HEK293 (cell line): ENCODE data around the gene FTO.
A peak's percentile ranks its signal among the peaks of the same experiment; 100 is the strongest.

ENCODE experiments used
- CTCF ChIA-PET: fragments of 350-600 bp; formaldehyde crosslinking; extraction: SDS; loops from one replicate; lab custom pipeline; 2021; ENCODE audit warnings: antibody characterized with exemption; lab: Yijun Ruan, JAX
- POLR2A ChIA-PET: fragments of 300-600 bp; formaldehyde crosslinking; extraction: SDS; loops from one replicate; lab custom pipeline; 2020; ENCODE audit warnings: antibody characterized with exemption, inconsistent platforms; lab: Yijun Ruan, JAX
- H3K27ac ChIP-seq: fragments of 200-500 bp; sonication (Bioruptor generic); 2 replicates; pipeline ENCODE4 v1.5.1; 2014; ENCODE audit warnings: low read depth, low read length, control low read depth, inconsistent platforms; ENCODE audit errors: extremely low read depth
- H3K36me3 ChIP-seq, 2 experiments: fragments of 200-500 bp in 1 of 2; sonication (Bioruptor generic) in 1 of 2; 1 replicate in 1 of 2; 2 replicates in 1 of 2; pipeline ENCODE4 v1.5.1; 2014 to 2017; ENCODE audit warnings: inconsistent platforms in 2 of 2, low read length in 2 of 2; ENCODE audit not compliant: control insufficient read depth in 2 of 2, insufficient read depth in 1 of 2
- H3K4me1 ChIP-seq: fragments of 200-500 bp; sonication (Bioruptor generic); 2 replicates; pipeline ENCODE4 v1.5.1; 2014; ENCODE audit warnings: mild to moderate bottlenecking, low read length, inconsistent platforms; ENCODE audit not compliant: control insufficient read depth, insufficient read depth
- H3K4me3 ChIP-seq: 2 replicates; pipeline ENCODE4 v1.5.1; 2011; ENCODE audit warnings: low read depth, mild to moderate bottlenecking, control low read depth, low read length, moderate library complexity
- H3K9me3 ChIP-seq: fragments of 200-500 bp; sonication (Bioruptor generic); 2 replicates; pipeline ENCODE4 v1.5.1; 2014; ENCODE audit warnings: low read depth, low read length, inconsistent platforms; ENCODE audit not compliant: control insufficient read depth, insufficient read depth
- GLI2 ChIP-seq: fragments of 450-650 bp; formaldehyde crosslinking; IDR thresholded peaks from 2 replicates; pipeline ENCODE4; 2017; ENCODE audit warnings: missing biosample characterization, missing genetic modification characterization, low read depth, borderline replicate concordance
- SCRT2 ChIP-seq: fragments of 450-650 bp; formaldehyde crosslinking; IDR thresholded peaks from 2 replicates; pipeline ENCODE4 v1.5.1; 2016; ENCODE audit warnings: missing biosample characterization, missing genetic modification characterization
- WT1 ChIP-seq: fragments of 450-650 bp; formaldehyde crosslinking; IDR thresholded peaks from 2 replicates; pipeline ENCODE4 v1.5.1; 2016; ENCODE audit warnings: missing biosample characterization, missing genetic modification characterization
- ZIC2 ChIP-seq: fragments of 450-650 bp; formaldehyde crosslinking; IDR thresholded peaks from 2 replicates; pipeline ENCODE4 v1.5.1; 2016; ENCODE audit warnings: missing biosample characterization, missing genetic modification characterization
- ZNF157 ChIP-seq: fragments of 450-650 bp; formaldehyde crosslinking; IDR thresholded peaks from 2 replicates; pipeline ENCODE4 v1.5.1; 2016; ENCODE audit warnings: missing biosample characterization, missing genetic modification characterization
- ZNF223 ChIP-seq: fragments of 450-650 bp; formaldehyde crosslinking; IDR thresholded peaks from 2 replicates; pipeline ENCODE4 v1.5.1; 2016; ENCODE audit warnings: missing biosample characterization, missing genetic modification characterization
- ZNF311 ChIP-seq: fragments of 450-650 bp; formaldehyde crosslinking; IDR thresholded peaks from 2 replicates; pipeline ENCODE4 v1.5.1; 2017; ENCODE audit warnings: missing biosample characterization, missing genetic modification characterization, borderline replicate concordance
- ZNF350 ChIP-seq: fragments of 450-650 bp; formaldehyde crosslinking; IDR thresholded peaks from 2 replicates; pipeline ENCODE4 v1.5.0; 2017; ENCODE audit warnings: missing biosample characterization, mild to moderate bottlenecking, missing genetic modification characterization
- ZNF548 ChIP-seq: fragments of 450-650 bp; formaldehyde crosslinking; IDR thresholded peaks from 2 replicates; pipeline ENCODE4 v1.5.1; 2016; ENCODE audit warnings: missing biosample characterization, missing genetic modification characterization
- ZNF560 ChIP-seq: fragments of 450-650 bp; formaldehyde crosslinking; IDR thresholded peaks from 2 replicates; pipeline ENCODE4 v1.5.1; 2017; ENCODE audit warnings: missing biosample characterization, missing genetic modification characterization, borderline replicate concordance
- ZNF571 ChIP-seq: fragments of 450-650 bp; formaldehyde crosslinking; IDR thresholded peaks from 2 replicates; pipeline ENCODE4 v1.5.0; 2017; ENCODE audit warnings: missing biosample characterization, missing genetic modification characterization
- ZNF596 ChIP-seq: fragments of 450-650 bp; IDR thresholded peaks from 2 replicates; pipeline ENCODE4 v1.5.0; 2018; ENCODE audit warnings: missing biosample characterization, mild to moderate bottlenecking, missing genetic modification characterization, moderate library complexity
- ZNF664 ChIP-seq: fragments of 450-650 bp; formaldehyde crosslinking; IDR thresholded peaks from 2 replicates; pipeline ENCODE4 v1.5.1; 2016; ENCODE audit warnings: missing biosample characterization, missing genetic modification characterization
- ZNF792 ChIP-seq: fragments of 450-650 bp; formaldehyde crosslinking; IDR thresholded peaks from 2 replicates; pipeline ENCODE4 v1.5.1; 2016; ENCODE audit warnings: missing biosample characterization, missing genetic modification characterization
- ZSCAN16 ChIP-seq: fragments of 450-650 bp; formaldehyde crosslinking; IDR thresholded peaks from 2 replicates; pipeline ENCODE4 v1.5.1; 2016; ENCODE audit warnings: missing biosample characterization, missing genetic modification characterization
- TF ChIP-seq, protein P1 (sequence below): fragments of 450-650 bp; formaldehyde crosslinking; IDR thresholded peaks from 2 replicates; pipeline ENCODE4 v1.5.1; 2016; ENCODE audit warnings: missing biosample characterization, missing genetic modification characterization
- TF ChIP-seq, protein P2 (sequence below): fragments of 450-650 bp; formaldehyde crosslinking; IDR thresholded peaks from 2 replicates; pipeline ENCODE4 v1.5.1; 2016; ENCODE audit warnings: missing biosample characterization, missing genetic modification characterization, low read depth
- TF ChIP-seq, protein P3 (sequence below): fragments of 450-650 bp; formaldehyde crosslinking; IDR thresholded peaks from 2 replicates; pipeline ENCODE4 v1.5.1; 2017; ENCODE audit warnings: missing biosample characterization, missing genetic modification characterization
- TF ChIP-seq, protein P4 (sequence below): fragments of 450-650 bp; formaldehyde crosslinking; IDR thresholded peaks from 2 replicates; pipeline ENCODE4 v1.5.1; 2017; ENCODE audit warnings: missing biosample characterization, missing genetic modification characterization
- TF ChIP-seq, protein P5 (sequence below): fragments of 450-650 bp; formaldehyde crosslinking; IDR thresholded peaks from 2 replicates; pipeline ENCODE4 v1.5.1; 2016; ENCODE audit warnings: missing biosample characterization, missing genetic modification characterization
- TF ChIP-seq, protein P6 (sequence below): fragments of 450-650 bp; formaldehyde crosslinking; IDR thresholded peaks from 2 replicates; pipeline ENCODE4 v1.5.1; 2017; ENCODE audit warnings: missing biosample characterization, missing genetic modification characterization

Gene FTO

DNA sequence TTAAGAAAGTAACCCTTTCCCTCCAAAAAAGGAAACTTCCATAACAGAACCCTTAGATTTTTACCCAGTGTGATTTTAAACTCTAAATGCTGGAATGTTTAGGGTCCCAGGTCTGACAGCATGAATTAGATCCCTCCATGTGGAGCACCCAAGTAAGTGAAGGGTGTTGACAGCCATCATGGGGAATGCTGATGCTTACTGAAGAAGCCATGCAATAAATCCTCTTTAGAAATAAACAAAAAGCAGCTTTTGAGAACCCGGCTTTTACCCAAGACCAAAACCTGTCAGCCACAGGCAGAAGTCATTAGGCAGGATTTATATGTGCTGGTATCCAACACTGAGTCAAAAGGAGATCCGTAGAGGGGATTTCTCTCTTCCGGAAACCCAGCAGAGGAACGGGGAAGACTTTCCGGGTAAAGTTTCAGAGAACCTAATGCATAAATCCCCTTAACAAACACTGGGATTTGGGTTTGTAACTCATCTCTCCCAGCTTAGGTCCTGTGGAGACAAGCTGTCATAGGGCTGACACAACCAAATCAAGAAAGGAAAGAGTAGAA, 295.1 kb downstream of the FTO start:
- 0 out of 2 replicates have a peak, but pooled peaks cover 2% of the 10 kb centered on the region for H3K4me1 ChIP-seq
- TF ChIP-seq GLI2 (tag by site-specific recombination) (no peak), ZNF157 (no peak), ZSCAN16 (tag by site-specific recombination) (no peak), ZNF311 (no peak), ZNF223 (tag by site-specific recombination) (no peak), ZNF792 (no peak), ZNF596 (no peak), ZNF350 (tag by site-specific recombination) (no peak), ZIC2 (tag by site-specific recombination) (no peak), ZNF548 (tag by site-specific recombination) (no peak), ZNF571 (tag by site-specific recombination) (no peak), ZNF560 (no peak), ZNF664 (no peak)
- TF ChIP-seq, protein P1, sequence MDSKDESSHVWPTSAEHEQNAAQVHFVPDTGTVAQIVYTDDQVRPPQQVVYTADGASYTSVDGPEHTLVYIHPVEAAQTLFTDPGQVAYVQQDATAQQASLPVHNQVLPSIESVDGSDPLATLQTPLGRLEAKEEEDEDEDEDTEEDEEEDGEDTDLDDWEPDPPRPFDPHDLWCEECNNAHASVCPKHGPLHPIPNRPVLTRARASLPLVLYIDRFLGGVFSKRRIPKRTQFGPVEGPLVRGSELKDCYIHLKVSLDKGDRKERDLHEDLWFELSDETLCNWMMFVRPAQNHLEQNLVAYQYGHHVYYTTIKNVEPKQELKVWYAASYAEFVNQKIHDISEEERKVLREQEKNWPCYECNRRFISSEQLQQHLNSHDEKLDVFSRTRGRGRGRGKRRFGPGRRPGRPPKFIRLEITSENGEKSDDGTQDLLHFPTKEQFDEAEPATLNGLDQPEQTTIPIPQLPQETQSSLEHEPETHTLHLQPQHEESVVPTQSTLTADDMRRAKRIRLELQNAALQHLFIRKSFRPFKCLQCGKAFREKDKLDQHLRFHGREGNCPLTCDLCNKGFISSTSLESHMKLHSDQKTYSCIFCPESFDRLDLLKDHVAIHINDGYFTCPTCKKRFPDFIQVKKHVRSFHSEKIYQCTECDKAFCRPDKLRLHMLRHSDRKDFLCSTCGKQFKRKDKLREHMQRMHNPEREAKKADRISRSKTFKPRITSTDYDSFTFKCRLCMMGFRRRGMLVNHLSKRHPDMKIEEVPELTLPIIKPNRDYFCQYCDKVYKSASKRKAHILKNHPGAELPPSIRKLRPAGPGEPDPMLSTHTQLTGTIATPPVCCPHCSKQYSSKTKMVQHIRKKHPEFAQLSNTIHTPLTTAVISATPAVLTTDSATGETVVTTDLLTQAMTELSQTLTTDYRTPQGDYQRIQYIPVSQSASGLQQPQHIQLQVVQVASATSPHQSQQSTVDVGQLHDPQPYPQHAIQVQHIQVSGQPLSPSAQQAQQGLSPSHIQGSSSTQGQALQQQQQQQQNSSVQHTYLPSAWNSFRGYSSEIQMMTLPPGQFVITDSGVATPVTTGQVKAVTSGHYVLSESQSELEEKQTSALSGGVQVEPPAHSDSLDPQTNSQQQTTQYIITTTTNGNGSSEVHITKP (tag by site-specific recombination), result no peak
- TF ChIP-seq, protein P2, sequence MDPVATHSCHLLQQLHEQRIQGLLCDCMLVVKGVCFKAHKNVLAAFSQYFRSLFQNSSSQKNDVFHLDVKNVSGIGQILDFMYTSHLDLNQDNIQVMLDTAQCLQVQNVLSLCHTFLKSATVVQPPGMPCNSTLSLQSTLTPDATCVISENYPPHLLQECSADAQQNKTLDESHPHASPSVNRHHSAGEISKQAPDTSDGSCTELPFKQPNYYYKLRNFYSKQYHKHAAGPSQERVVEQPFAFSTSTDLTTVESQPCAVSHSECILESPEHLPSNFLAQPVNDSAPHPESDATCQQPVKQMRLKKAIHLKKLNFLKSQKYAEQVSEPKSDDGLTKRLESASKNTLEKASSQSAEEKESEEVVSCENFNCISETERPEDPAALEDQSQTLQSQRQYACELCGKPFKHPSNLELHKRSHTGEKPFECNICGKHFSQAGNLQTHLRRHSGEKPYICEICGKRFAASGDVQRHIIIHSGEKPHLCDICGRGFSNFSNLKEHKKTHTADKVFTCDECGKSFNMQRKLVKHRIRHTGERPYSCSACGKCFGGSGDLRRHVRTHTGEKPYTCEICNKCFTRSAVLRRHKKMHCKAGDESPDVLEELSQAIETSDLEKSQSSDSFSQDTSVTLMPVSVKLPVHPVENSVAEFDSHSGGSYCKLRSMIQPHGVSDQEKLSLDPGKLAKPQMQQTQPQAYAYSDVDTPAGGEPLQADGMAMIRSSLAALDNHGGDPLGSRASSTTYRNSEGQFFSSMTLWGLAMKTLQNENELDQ (tag by site-specific recombination), result no peak
- TF ChIP-seq, protein P3, sequence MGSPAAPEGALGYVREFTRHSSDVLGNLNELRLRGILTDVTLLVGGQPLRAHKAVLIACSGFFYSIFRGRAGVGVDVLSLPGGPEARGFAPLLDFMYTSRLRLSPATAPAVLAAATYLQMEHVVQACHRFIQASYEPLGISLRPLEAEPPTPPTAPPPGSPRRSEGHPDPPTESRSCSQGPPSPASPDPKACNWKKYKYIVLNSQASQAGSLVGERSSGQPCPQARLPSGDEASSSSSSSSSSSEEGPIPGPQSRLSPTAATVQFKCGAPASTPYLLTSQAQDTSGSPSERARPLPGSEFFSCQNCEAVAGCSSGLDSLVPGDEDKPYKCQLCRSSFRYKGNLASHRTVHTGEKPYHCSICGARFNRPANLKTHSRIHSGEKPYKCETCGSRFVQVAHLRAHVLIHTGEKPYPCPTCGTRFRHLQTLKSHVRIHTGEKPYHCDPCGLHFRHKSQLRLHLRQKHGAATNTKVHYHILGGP (tag by site-specific recombination), result no peak
- TF ChIP-seq, protein P4, sequence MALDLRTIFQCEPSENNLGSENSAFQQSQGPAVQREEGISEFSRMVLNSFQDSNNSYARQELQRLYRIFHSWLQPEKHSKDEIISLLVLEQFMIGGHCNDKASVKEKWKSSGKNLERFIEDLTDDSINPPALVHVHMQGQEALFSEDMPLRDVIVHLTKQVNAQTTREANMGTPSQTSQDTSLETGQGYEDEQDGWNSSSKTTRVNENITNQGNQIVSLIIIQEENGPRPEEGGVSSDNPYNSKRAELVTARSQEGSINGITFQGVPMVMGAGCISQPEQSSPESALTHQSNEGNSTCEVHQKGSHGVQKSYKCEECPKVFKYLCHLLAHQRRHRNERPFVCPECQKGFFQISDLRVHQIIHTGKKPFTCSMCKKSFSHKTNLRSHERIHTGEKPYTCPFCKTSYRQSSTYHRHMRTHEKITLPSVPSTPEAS (tag by site-specific recombination), result no peak
- ChIA-PET POLR2A (no interaction called here), CTCF (no interaction called here)
- H3K36me3 ChIP-seq, result no peaks in the 10 kb centered on the region
- H3K27ac ChIP-seq, result no peak overlapping the region
- H3K4me3 ChIP-seq, result no peak overlapping the region
- H3K9me3 ChIP-seq, result no peaks in the 10 kb centered on the region

DNA sequence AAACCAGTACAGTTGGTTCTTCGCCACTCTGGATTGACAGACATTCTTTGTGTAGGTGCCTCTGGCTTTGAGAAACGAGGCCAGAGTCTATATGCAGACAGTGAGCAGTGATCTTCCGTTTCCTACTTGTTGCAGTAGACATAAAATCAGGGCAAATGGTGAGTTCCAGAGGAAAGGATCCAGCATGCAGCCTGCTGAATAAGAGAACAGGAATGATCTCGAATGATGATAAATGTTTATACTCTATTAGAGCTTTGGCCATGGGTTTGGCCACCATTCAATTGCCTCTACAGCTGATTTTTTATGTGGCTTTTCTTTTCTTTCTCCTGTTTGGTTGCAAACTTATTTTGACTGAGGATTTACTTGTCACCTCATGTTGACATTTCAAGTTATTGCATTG, 295.9 kb downstream of the FTO start:
- Histone ChIP-seq H3K4me3 (no peak overlapping the region), H3K36me3 (no peaks in the 10 kb centered on the region), H3K9me3 (no peaks in the 10 kb centered on the region)
- CTCF ChIA-PET, result no interaction called here
- TF ChIP-seq, protein P5, sequence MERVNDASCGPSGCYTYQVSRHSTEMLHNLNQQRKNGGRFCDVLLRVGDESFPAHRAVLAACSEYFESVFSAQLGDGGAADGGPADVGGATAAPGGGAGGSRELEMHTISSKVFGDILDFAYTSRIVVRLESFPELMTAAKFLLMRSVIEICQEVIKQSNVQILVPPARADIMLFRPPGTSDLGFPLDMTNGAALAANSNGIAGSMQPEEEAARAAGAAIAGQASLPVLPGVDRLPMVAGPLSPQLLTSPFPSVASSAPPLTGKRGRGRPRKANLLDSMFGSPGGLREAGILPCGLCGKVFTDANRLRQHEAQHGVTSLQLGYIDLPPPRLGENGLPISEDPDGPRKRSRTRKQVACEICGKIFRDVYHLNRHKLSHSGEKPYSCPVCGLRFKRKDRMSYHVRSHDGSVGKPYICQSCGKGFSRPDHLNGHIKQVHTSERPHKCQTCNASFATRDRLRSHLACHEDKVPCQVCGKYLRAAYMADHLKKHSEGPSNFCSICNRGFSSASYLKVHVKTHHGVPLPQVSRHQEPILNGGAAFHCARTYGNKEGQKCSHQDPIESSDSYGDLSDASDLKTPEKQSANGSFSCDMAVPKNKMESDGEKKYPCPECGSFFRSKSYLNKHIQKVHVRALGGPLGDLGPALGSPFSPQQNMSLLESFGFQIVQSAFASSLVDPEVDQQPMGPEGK (tag by site-specific recombination), result no peak
- TF ChIP-seq, protein P6, sequence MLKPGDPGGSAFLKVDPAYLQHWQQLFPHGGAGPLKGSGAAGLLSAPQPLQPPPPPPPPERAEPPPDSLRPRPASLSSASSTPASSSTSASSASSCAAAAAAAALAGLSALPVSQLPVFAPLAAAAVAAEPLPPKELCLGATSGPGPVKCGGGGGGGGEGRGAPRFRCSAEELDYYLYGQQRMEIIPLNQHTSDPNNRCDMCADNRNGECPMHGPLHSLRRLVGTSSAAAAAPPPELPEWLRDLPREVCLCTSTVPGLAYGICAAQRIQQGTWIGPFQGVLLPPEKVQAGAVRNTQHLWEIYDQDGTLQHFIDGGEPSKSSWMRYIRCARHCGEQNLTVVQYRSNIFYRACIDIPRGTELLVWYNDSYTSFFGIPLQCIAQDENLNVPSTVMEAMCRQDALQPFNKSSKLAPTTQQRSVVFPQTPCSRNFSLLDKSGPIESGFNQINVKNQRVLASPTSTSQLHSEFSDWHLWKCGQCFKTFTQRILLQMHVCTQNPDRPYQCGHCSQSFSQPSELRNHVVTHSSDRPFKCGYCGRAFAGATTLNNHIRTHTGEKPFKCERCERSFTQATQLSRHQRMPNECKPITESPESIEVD (tag by site-specific recombination), result peak; percentile 54
- TF ChIP-seq SCRT2 (tag by site-specific recombination), result peak; percentile 48; the same call in 1 of the 2 replicates
- TF ChIP-seq WT1 (tag by site-specific recombination), result no peak
- TF ChIP-seq, all 188 proteins: peak for 2
- POLR2A ChIA-PET, result no interaction called here
- 0 out of 2 replicates have a peak, but pooled peaks cover 2% of the 10 kb centered on the region for H3K4me1 ChIP-seq
- H3K27ac ChIP-seq, result no peak overlapping the region
